K562 (cell line): ENCODE measurements around the gene TERT. TPM values are rescaled to one million over a fixed set of nuclear protein-coding genes. Genes with fewer than 3 reads are reported as not detected.
A peak's percentile ranks its signal among the peaks of the same experiment; 100 is the strongest.

Experiments used
- ATAC-seq: fragments of 200-7000 bp; cut with Tn5 transposase; 3 replicates; pipeline ENCODE4 v1.9.1; 2020; ENCODE audit warnings: moderate library complexity
- BruUV-seq: library from RNA; stranded (reverse); fragments of 400-500 nt; replicated peaks from 2 replicates; lab custom pipeline; 2021; lab: Mats Ljungman, UMichigan
- CTCF ChIA-PET: fragments of 300-600 bp; formaldehyde crosslinking; extraction: SDS; loops from one replicate; lab custom pipeline; 2021; ENCODE audit warnings: low intra/inter-chr PET ratio; lab: Yijun Ruan, JAX
- POLR2A ChIA-PET: fragments of 300-600, 350-650 bp; sonication (Branson Sonifier 250); formaldehyde crosslinking; extraction: SDS; loops from one replicate; lab custom pipeline; 2021; ENCODE audit warnings: antibody characterized with exemption, inconsistent platforms; lab: Yijun Ruan, JAX
- DNase-seq, 4 experiments: peaks; one replicate each; pipeline versions ENCODE4 v3.0.0 to v3.0.0-alpha.2; 2011 to 2018; ENCODE audit warnings: low spot score in 3 of 4, mixed read lengths in 3 of 4; ENCODE audit errors: extremely low read depth in 1 of 4
- FAIRE-seq: peaks from 2 replicates; lab custom pipeline; 2011; peaks lifted over from hg19 to GRCh38; lab: Jason Lieb, UNC
- H2AFZ ChIP-seq: 2 replicates; pipeline ENCODE4 v1.6.0; 2011; ENCODE audit warnings: low read depth, low read length, control low read depth, inconsistent platforms
- H3K27ac ChIP-seq: fragments of 200-600 bp; 3 replicates; pipeline ENCODE4 v1.8.0; 2011; ENCODE audit warnings: low read depth, mild to moderate bottlenecking, control low read depth, inconsistent platforms, low read length, moderate library complexity, mixed read lengths; ENCODE audit errors: extremely low read depth
- H3K27me3 ChIP-seq, 2 experiments: fragments of 300-600 bp in 1 of 2; 2 replicates in 1 of 2; 3 replicates in 1 of 2; pipeline versions ENCODE4 v1.6.0 to v1.8.0; 2011; ENCODE audit warnings: inconsistent platforms in 2 of 2, low read length in 2 of 2, mild to moderate bottlenecking in 1 of 2, mixed read lengths in 1 of 2, moderate library complexity in 1 of 2; ENCODE audit not compliant: control insufficient read depth in 2 of 2, insufficient read depth in 2 of 2
- H3K36me3 ChIP-seq: fragments of 300-600 bp; 3 replicates; pipeline ENCODE4 v1.8.0; 2011; ENCODE audit warnings: mild to moderate bottlenecking, low read length, inconsistent platforms; ENCODE audit not compliant: control insufficient read depth, insufficient read depth
- H3K4me1 ChIP-seq, 2 experiments: fragments of 200-600 bp in 1 of 2; replicated peaks in 1 of 2; 2 replicates in 1 of 2; 3 replicates in 1 of 2; pipeline versions ENCODE4 v1.5.1 to v1.8.0; 2011; ENCODE audit warnings: inconsistent platforms in 2 of 2, low read length in 2 of 2, mild to moderate bottlenecking in 1 of 2, mixed read lengths in 1 of 2, moderate library complexity in 1 of 2; ENCODE audit not compliant: control insufficient read depth in 2 of 2, insufficient read depth in 2 of 2
- H3K4me2 ChIP-seq: 2 replicates; pipeline ENCODE4 v1.6.1; 2011; ENCODE audit warnings: low read length, control low read depth, inconsistent platforms, mixed read lengths; ENCODE audit not compliant: insufficient read depth
- H3K4me3 ChIP-seq: fragments of 200-600 bp; sonication (generic), shearing (Covaris generic); 2 replicates; pipeline ENCODE4 v1.5.1; 2016; ENCODE audit warnings: control low read depth, inconsistent platforms
- H3K79me2 ChIP-seq: fragments of 200-600 bp; 3 replicates; pipeline ENCODE4 v1.8.0; 2011; ENCODE audit warnings: low read length, inconsistent platforms; ENCODE audit not compliant: control insufficient read depth, insufficient read depth
- H3K9ac ChIP-seq, 2 experiments: 2 replicates each; pipeline versions ENCODE4 v1.6.0 to v1.6.1; 2011; ENCODE audit warnings: low read depth in 2 of 2, low read length in 2 of 2, control low read depth in 1 of 2, inconsistent platforms in 1 of 2, mild to moderate bottlenecking in 1 of 2, mixed read lengths in 1 of 2; ENCODE audit not compliant: insufficient read depth in 1 of 2
- H3K9me1 ChIP-seq: one replicate; pipeline ENCODE4 v1.6.0; 2011; ENCODE audit warnings: inconsistent platforms, mild to moderate bottlenecking, low read length, moderate library complexity; ENCODE audit not compliant: control insufficient read depth, insufficient read depth
- H3K9me3 ChIP-seq: replicated peaks from 2 replicates; pipeline ENCODE4 v1.5.1; 2011; ENCODE audit warnings: low read depth, low read length, inconsistent platforms; ENCODE audit not compliant: control insufficient read depth, insufficient read depth
- H4K20me1 ChIP-seq: replicated peaks from 2 replicates; pipeline ENCODE4 v1.6.1; 2011; ENCODE audit warnings: low read length, inconsistent platforms, mixed read lengths; ENCODE audit not compliant: control insufficient read depth, insufficient read depth
- UBTF ChIP-seq, 2 experiments: IDR thresholded peaks; 2 replicates each; pipeline ENCODE4 v1.6.1; 2012; ENCODE audit warnings: improper control_type of control experiment in 2 of 2, low read depth in 2 of 2, low read length in 2 of 2, borderline replicate concordance in 1 of 2
- VEZF1 ChIP-seq: fragments of 200-800 bp; sonication (Bioruptor generic); IDR thresholded peaks from 2 replicates; pipeline ENCODE4 v1.6.1; 2017; ENCODE audit warnings: missing genetic modification characterization, missing compliant biosample characterization
- ZNF561 ChIP-seq: fragments of 450-650 bp; formaldehyde crosslinking; conservative IDR thresholded peaks from 2 replicates; pipeline ENCODE4 v1.4.0; 2020; ENCODE audit warnings: mild to moderate bottlenecking, moderate library complexity
- WGBS: fragments of 100-300 bp; shearing (Covaris generic); methylation state at CpG from one replicate; pipeline ENCODE4 v1.1.6; 2016; ENCODE audit warnings: low coverage, mixed read lengths; ENCODE audit not compliant: insufficient coverage; ENCODE audit errors: missing lambda C conversion rate; 5-methylcytosine and 5-hydroxymethylcytosine counted together
- in situ Hi-C: fragments of 300-500 bp; cut with MboI; formaldehyde crosslinking; loops from 4 replicates; pipeline ENCODE4 v1.15.0; 2018; ENCODE audit warnings: inconsistent platforms, mixed read lengths
- intact Hi-C: fragments of 100-400 bp; cut with micrococcal nuclease; formaldehyde crosslinking; loops from 2 replicates; pipeline ENCODE4 v1.14.2; 2022
- polyA plus RNA-seq, 8 experiments: library from polyadenylated mRNA; depleted of rRNA in 4 of 8; stranded (reverse) in 5 of 8; unstranded in 3 of 8; fragments of >200 nt; fragmentation: Nextera tagmentation in 2 of 8; fragmentation: Illumina TruSeq in 1 of 8; extraction: Ambion mirVana in 2 of 8; extraction: Trizol in 1 of 8; gene quantifications; 2 replicates each; pipeline versions ENCODE4 v1.2.1 to v1.2.3, GENCODE V29; 2011 to 2014; ENCODE audit warnings: inconsistent platforms in 1 of 8, missing spikeins in 1 of 8
- total RNA-seq, 7 experiments: library from RNA; depleted of rRNA in 6 of 7; stranded (reverse); fragments of >200 nt in 6 of 7; fragmentation: Illumina TruSeq in 2 of 7; extraction: Trizol in 2 of 7; gene quantifications; 2 replicates each; pipeline versions ENCODE4 v1.2.1 to v1.2.3, GENCODE V29; 2011 to 2021; ENCODE audit warnings: low replicate concordance in 1 of 7

TERT gene
- total and polyA plus RNA-seq, 9 of the 15 experiments (the other 6 are each of a cell fraction or from before 2014, with no cell fraction given): 0.08 to 4.5 (median 0.98) TPM; not detected in 1

DNA sequence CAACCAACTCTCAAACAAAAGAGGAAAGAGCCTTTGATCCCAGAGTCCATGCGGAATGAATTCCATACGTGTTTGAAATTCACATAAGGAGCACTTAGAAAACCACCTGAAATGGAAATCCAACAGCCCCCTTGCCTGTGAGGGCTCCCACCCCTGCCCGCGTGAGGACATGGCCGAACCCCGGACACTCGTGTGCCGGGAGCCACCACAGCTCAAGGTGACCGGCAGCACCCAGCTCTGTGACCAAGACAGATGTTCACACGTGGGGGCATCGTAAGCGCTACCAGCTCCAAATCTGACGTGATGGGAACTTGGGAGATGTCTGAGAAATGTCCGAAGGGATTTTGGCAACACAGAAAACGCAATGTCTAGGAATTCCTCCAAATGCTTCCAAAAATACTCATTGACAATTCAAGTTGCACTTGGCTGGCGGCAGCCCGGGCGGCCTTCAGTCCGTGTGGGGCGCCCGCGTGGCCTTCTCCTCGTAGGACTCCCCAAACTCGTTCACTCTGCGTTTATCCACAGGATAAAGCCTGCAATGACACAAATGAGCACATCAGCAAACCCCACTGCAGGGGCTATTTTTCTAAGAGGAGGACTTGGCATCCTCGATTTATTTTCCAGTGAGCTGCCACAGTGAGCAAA lies 23.2 kb upstream of the TERT start (continued):
- TF ChIP-seq VEZF1 (CRISPR knock-in tag): no peak
- TF ChIP-seq, all 486 proteins: peak for 0

GRCh38 chr5:1316588-1317340 lies 21.9 kb upstream of the TERT start:
- WGBS: 32% methylated on average over 17 of the region's 17 CpGs
- Histone ChIP-seq H2AFZ (no peak overlapping the region), H3K27ac (no peak overlapping the region), H3K79me2 (no peaks in the 10 kb centered on the region), H3K4me3 (no peak overlapping the region), H3K4me1 (peaks cover 13 to 43% of the 10 kb centered on the region in 2 experiments; a peak in 4 of 5 replicates), H3K9me3 (no peaks in the 10 kb centered on the region), H3K36me3 (peaks cover 41% of the 10 kb centered on the region; the same call in 2 of the 3 replicates), H3K27me3 (peaks cover 6 to 28% of the 10 kb centered on the region in 2 experiments; a peak in 3 of 5 replicates), H3K9ac (peak overlapping the region in 1 of 2 experiments; percentile 76; a peak in 2 of 4 replicates), H3K9me1 (no peaks in the 10 kb centered on the region), H4K20me1 (peaks cover 6% of the 10 kb centered on the region; the same call in 1 of the 2 replicates), H3K4me2 (peak overlapping the region; percentile 54)
- ATAC-seq: peak; percentile 38
- in situ Hi-C loops (no loop called here), intact Hi-C loops (no loop called here)
- BruUV-seq: no TSS peak
- DNase-seq: no peak
- ChIA-PET POLR2A (interaction anchor here (0.8 to 4.6 kb wide), 4 partner anchors 8 to 42 kb away, joined by 3 to 32 read pairs (median 4); no protein-coding TSS in a partner anchor), CTCF (no interaction called here)
- FAIRE-seq: no peak
- no peak for TF ChIP-seq ZNF561 (CRISPR knock-in tag)
- no peak for TF ChIP-seq UBTF (IDR thresholded peaks at IDR 0.05; ENCODE audit: borderline replicate concordance in 1 of 2, low read depth in 2 of 2, low read length in 2 of 2)
- 0 out of 2 replicates have a peak, but pooled peaks have one; percentile 13 for TF ChIP-seq VEZF1 (CRISPR knock-in tag)
